Brain microvascular endothelial cell (primary cell): ENCODE measurements around the gene THRB.

Experiments
- DNase-seq: peaks from one replicate; pipeline ENCODE4 v3.0.0-alpha.2; 2020
- H3K27ac ChIP-seq: fragments of 250-450 bp; sonication (Bioruptor Pico); 2 replicates; pipeline ENCODE4 v1.5.1; 2020; ENCODE audit warnings: mild to moderate bottlenecking, moderate library complexity
- H3K27me3 ChIP-seq: fragments of 250-450 bp; sonication (Bioruptor Pico); replicated peaks from 2 replicates; pipeline ENCODE4 v1.5.1; 2020; ENCODE audit warnings: mild to moderate bottlenecking
- H3K36me3 ChIP-seq: fragments of 250-450 bp; sonication (Bioruptor Pico); replicated peaks from 2 replicates; pipeline ENCODE4 v1.5.1; 2020; ENCODE audit warnings: mild to moderate bottlenecking
- H3K4me3 ChIP-seq: 2 replicates; pipeline ENCODE4 v1.5.1; 2011; ENCODE audit warnings: low read depth, mild to moderate bottlenecking, control low read depth, low read length, moderate library complexity
- in situ Hi-C: cut with HindIII; loops from 2 replicates; pipeline ENCODE4 v1.10.0; 2017; ENCODE audit warnings: low sequenced_read_pairs, low pct_ligation_motif_present
- TF ChIP-seq, protein P1 (sequence below): IDR thresholded peaks from 2 replicates; pipeline ENCODE4 v1.5.1; 2011; ENCODE audit warnings: low read depth, mild to moderate bottlenecking, moderate library complexity, low read length, control low read depth, inconsistent platforms; ENCODE audit errors: missing control alignments

Gene THRB

DNA sequence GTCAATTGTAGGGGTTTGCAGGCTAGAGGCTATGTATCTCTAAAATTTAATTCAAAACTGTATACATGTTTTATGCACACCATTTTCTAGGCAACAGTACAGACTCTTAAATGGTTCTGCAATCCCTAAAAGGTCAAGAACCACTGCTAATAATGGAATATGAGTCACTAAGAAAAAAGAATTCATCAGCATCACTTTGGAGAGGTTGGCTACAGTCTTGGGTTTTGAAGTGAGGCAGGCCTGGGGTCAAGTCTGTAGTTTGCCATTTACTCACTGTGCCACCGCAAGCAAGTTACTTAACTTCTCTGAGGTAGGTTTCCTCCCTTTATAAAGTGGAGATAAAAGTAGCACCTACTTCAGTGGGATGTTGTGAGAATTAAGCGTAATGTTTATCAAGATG lies 33.7 kb downstream of the THRB start:
- Histone ChIP-seq H3K27me3 (no peaks in the 10 kb centered on the region), H3K4me3 (no peak overlapping the region), H3K27ac (no peak overlapping the region), H3K36me3 (no peaks in the 10 kb centered on the region)
- TF ChIP-seq, protein P1, sequence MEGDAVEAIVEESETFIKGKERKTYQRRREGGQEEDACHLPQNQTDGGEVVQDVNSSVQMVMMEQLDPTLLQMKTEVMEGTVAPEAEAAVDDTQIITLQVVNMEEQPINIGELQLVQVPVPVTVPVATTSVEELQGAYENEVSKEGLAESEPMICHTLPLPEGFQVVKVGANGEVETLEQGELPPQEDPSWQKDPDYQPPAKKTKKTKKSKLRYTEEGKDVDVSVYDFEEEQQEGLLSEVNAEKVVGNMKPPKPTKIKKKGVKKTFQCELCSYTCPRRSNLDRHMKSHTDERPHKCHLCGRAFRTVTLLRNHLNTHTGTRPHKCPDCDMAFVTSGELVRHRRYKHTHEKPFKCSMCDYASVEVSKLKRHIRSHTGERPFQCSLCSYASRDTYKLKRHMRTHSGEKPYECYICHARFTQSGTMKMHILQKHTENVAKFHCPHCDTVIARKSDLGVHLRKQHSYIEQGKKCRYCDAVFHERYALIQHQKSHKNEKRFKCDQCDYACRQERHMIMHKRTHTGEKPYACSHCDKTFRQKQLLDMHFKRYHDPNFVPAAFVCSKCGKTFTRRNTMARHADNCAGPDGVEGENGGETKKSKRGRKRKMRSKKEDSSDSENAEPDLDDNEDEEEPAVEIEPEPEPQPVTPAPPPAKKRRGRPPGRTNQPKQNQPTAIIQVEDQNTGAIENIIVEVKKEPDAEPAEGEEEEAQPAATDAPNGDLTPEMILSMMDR = no peak
- in situ Hi-C loops = no loop called here
- DNase-seq = no peak

DNA sequence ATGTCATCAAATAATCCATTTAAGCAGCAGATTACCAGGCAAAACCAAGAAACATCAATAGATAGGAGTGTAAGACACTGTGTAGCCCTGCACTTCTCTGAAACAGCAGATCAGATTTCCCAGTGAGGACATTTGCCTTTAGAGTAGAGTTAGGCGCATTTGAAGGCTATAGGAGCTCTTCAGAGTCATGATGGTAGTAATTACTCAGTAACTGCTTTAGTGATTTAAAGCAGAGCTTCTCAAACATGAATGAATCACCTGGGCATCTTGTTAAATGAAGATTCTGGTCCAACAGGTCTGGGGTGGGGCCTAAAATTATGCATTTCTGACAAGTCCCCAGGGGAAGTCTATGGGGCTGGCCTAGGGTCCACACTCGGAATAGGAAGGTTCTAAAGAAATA lies 36.9 kb downstream of the THRB start:
- no peak overlapping the region for H3K27ac ChIP-seq
- H3K4me3 ChIP-seq = no peak overlapping the region
- no peaks in the 10 kb centered on the region for H3K27me3 ChIP-seq
- H3K36me3 ChIP-seq = no peaks in the 10 kb centered on the region
- TF ChIP-seq, protein P1 = no peak
- DNase-seq = no peak
- in situ Hi-C loops = no loop called here

DNA sequence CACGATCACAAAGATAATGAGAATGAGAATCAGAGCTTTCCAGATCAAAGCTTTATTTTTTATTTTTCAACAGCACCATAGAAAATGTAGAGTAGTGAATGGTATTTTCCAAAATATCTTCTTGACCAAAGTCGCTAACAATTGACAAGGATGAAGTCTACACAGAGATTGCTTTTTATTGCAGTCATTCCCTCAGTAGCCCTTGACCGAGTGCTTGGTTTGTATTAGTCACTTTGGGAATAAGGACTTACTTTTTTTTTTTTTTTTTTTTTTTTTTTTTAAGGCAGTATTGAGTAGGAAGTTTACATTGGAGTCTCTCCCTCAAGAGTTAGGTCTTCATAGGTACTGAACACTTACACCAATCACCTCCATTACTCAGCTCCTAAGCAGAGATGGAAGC lies 39.8 kb downstream of the THRB start:
- in situ Hi-C loops = no loop called here
- H3K27me3 ChIP-seq = no peaks in the 10 kb centered on the region
- no peak overlapping the region for H3K27ac ChIP-seq
- TF ChIP-seq, protein P1 = no peak
- H3K36me3 ChIP-seq = no peaks in the 10 kb centered on the region
- H3K4me3 ChIP-seq = no peak overlapping the region
- no peak for DNase-seq

DNA sequence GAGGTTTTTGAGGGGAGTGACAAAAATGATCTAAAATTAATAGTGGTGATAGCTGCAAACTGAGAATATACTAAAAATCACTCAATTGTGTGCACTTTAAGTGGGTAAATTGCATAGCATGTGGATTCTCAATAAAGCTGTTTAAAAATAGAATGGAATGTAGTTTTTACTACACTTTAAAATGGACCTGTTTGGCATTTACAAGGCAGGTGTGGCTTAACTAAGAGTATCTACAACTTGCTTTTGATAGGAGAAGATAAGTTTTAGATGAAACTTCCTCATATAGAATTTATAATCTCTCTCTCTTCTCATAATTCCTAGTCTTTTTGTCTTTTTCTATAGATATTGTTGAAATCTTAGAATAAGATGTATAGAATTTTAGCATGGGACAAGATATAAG lies 40.3 kb downstream of the THRB start:
- TF ChIP-seq, protein P1 = no peak
- in situ Hi-C loops = no loop called here
- no peaks in the 10 kb centered on the region for H3K27me3 ChIP-seq
- H3K36me3 ChIP-seq = no peaks in the 10 kb centered on the region
- H3K4me3 ChIP-seq = no peak overlapping the region
- DNase-seq = no peak
- no peak overlapping the region for H3K27ac ChIP-seq

DNA sequence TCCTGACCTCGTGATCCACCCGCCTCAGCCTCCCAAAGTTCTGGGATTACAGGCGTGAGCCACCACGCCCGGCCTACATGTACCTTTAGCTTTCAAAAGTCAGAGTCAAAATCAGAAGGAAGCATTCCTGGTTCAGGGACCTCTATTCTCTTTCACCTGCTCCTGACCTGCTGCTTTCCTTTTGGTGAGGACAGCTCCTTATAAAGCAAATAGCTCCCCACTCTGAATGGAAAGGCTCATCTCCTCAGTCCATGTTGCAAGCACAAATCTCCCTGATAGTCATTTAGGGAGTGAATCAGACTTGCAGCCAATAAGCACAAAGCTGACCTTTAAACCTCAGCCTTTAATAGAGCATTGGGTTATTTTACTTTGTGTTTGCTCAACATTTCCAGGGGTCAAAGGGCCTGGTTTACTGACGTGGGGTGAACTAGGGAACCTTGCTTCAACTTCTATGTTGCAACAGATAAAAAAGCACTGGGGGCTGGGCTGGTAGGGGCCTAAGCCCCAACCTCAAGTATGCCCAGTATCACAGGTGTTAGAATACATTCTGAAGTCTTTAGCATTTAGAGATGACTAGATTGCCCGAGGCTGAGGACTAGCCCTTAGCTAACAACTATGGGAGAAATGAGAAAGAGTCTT lies 43.1 kb downstream of the THRB start:
- Histone ChIP-seq H3K4me3 (no peak overlapping the region), H3K27ac (no peak overlapping the region), H3K36me3 (no peaks in the 10 kb centered on the region), H3K27me3 (no peaks in the 10 kb centered on the region)
- in situ Hi-C loops = no loop called here
- TF ChIP-seq, protein P1 = no peak
- no peak for DNase-seq
